PC-3 (cell line): ENCODE data around the gene PRTFDC1. TPM values are rescaled to one million over a fixed set of nuclear protein-coding genes. Genes with fewer than 3 reads are reported as not detected.
A peak's percentile ranks its signal among the peaks of the same experiment; 100 is the strongest.

Experiments used
- ATAC-seq: fragments of 200-7000 bp; cut with Tn5 transposase; 2 replicates; pipeline ENCODE4 v1.9.1; 2020; ENCODE audit warnings: mild to moderate bottlenecking, moderate library complexity
- BruUV-seq: library from RNA; stranded (reverse); fragments of 400-500 nt; replicated peaks from 2 replicates; lab custom pipeline; 2021; lab: Mats Ljungman, UMichigan
- CTCF ChIA-PET: fragments of 300-600 bp; sonication (Branson Sonifier 250); formaldehyde crosslinking; loops from one replicate; lab custom pipeline; 2022; ENCODE audit warnings: antibody characterized with exemption; lab: Charles Lee
- POLR2A ChIA-PET: fragments of 300-600 bp; sonication (Branson Sonifier 250); formaldehyde crosslinking; loops from one replicate; lab custom pipeline; 2022; ENCODE audit warnings: antibody characterized with exemption; ENCODE audit not compliant: unreplicated experiment; lab: Charles Lee
- DNase-seq: peaks from one replicate; pipeline ENCODE4 v3.0.0-alpha.2; 2015
- H2AFZ ChIP-seq: fragments of 300-600 bp; sonication (generic); 2 replicates; pipeline ENCODE4 v1.6.0; 2016; ENCODE audit warnings: antibody characterized with exemption, low read length
- H3F3A ChIP-seq: fragments of 300-600 bp; sonication (generic); one replicate; pipeline ENCODE4 v1.6.0; 2017; ENCODE audit warnings: antibody characterized with exemption, low read length, control low read depth, mild to moderate bottlenecking; ENCODE audit not compliant: unreplicated experiment
- H3K27ac ChIP-seq: fragments of 300-600 bp; sonication (generic); 2 replicates; pipeline ENCODE4 v1.5.1; 2016; ENCODE audit warnings: mild to moderate bottlenecking, low read length
- H3K27me3 ChIP-seq: fragments of 300-600 bp; sonication (generic); 2 replicates; pipeline ENCODE4 v1.6.1; 2016; ENCODE audit warnings: low read length, mixed read lengths
- H3K36me3 ChIP-seq: fragments of 300-600 bp; sonication (generic); 2 replicates; pipeline ENCODE4 v1.6.1; 2016; ENCODE audit warnings: low read depth, mixed run types, low read length, mixed read lengths
- H3K4me1 ChIP-seq: fragments of 300-600 bp; sonication (generic); 2 replicates; pipeline ENCODE4 v1.5.1; 2016; ENCODE audit warnings: low read length; ENCODE audit not compliant: insufficient read depth
- H3K4me2 ChIP-seq: fragments of 300-600 bp; sonication (generic); 2 replicates; pipeline ENCODE4 v1.6.0; 2016; ENCODE audit warnings: low read length
- H3K4me3 ChIP-seq: fragments of 300-600 bp; sonication (generic); 2 replicates; pipeline ENCODE4 v1.5.1; 2016; ENCODE audit warnings: mild to moderate bottlenecking, low read length, mixed read lengths
- H3K79me2 ChIP-seq: fragments of 300-600 bp; sonication (generic); 2 replicates; pipeline ENCODE4 v1.6.1; 2017; ENCODE audit warnings: low read length, mixed read lengths
- H3K9ac ChIP-seq: fragments of 300-600 bp; sonication (generic); 2 replicates; pipeline ENCODE4 v1.6.0; 2016; ENCODE audit warnings: mild to moderate bottlenecking, low read length
- H3K9me2 ChIP-seq: fragments of 300-600 bp; sonication (generic); replicated peaks from 2 replicates; pipeline ENCODE4 v1.6.1; 2016; ENCODE audit warnings: mixed run types, low read length, mixed read lengths
- H3K9me3 ChIP-seq: fragments of 300-600 bp; sonication (generic); 2 replicates; pipeline ENCODE4 v1.6.1; 2016; ENCODE audit warnings: low read length, mixed read lengths
- H4K20me1 ChIP-seq: fragments of 300-600 bp; sonication (generic); 2 replicates; pipeline ENCODE4 v1.6.1; 2016; ENCODE audit warnings: low read length, mixed read lengths
- EZH2 ChIP-seq: fragments of 300-600 bp; sonication (generic); IDR thresholded peaks from one replicate; pipeline ENCODE4 v1.6.1; 2017; ENCODE audit warnings: antibody characterized with exemption, mild to moderate bottlenecking, low read length; ENCODE audit not compliant: unreplicated experiment
- EZH2phosphoT487 ChIP-seq: fragments of 300-600 bp; sonication (generic); IDR thresholded peaks from 2 replicates; pipeline ENCODE4 v1.6.1; 2018; ENCODE audit warnings: mild to moderate bottlenecking, antibody characterized with exemption, low read length, borderline replicate concordance
- intact Hi-C: fragments of 100-400 bp; cut with micrococcal nuclease; formaldehyde crosslinking; loops from 2 replicates; pipeline ENCODE4 v1.9.0; 2023
- total RNA-seq: library from RNA; depleted of rRNA; stranded (reverse); fragments of >200 nt; gene quantifications from 2 replicates; pipeline ENCODE4 v1.2.3, GENCODE V29; 2014
- TF ChIP-seq, protein P1 (sequence below): fragments of 300-600 bp; sonication (generic); conservative IDR thresholded peaks from 2 replicates; pipeline ENCODE4 v1.5.1; 2017; ENCODE audit warnings: antibody characterized with exemption, low read depth, mild to moderate bottlenecking, low read length

The PRTFDC1 gene
- total RNA-seq, 1 experiment from 2014 or later = 10.2 TPM

DNA sequence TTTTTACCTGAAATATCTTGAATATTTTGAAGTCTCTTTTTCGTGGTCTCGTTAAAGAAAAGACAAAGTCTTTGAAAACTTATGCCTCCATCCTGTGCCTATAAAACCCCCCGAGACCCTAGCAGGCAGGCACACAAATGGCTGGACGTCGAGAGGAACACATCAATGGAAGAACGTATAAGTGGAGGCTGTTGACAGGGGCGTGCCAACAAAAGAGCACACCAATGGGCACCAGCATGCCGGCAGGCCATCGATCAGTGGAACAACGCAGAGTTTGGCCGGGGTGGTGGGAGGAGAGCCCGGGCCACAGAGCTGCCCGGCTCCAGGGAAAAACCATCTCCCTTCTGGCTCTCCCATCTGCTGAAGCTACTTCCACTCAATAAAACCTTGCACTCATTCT is 38.9 kb upstream of the PRTFDC1 start:
- Histone ChIP-seq H3K27ac (no peak overlapping the region), H3K9me2 (no peaks in the 10 kb centered on the region), H3K36me3 (no peaks in the 10 kb centered on the region), H3K4me2 (no peak overlapping the region), H3K79me2 (no peaks in the 10 kb centered on the region), H3K4me1 (0 out of 2 replicates have a peak, but pooled peaks cover 8% of the 10 kb centered on the region), H3F3A (no peaks in the 10 kb centered on the region), H3K9me3 (no peaks in the 10 kb centered on the region), H4K20me1 (no peaks in the 10 kb centered on the region), H3K4me3 (no peak overlapping the region), H3K27me3 (no peaks in the 10 kb centered on the region), H3K9ac (no peak overlapping the region), H2AFZ (no peak overlapping the region)
- TF ChIP-seq, protein P1, sequence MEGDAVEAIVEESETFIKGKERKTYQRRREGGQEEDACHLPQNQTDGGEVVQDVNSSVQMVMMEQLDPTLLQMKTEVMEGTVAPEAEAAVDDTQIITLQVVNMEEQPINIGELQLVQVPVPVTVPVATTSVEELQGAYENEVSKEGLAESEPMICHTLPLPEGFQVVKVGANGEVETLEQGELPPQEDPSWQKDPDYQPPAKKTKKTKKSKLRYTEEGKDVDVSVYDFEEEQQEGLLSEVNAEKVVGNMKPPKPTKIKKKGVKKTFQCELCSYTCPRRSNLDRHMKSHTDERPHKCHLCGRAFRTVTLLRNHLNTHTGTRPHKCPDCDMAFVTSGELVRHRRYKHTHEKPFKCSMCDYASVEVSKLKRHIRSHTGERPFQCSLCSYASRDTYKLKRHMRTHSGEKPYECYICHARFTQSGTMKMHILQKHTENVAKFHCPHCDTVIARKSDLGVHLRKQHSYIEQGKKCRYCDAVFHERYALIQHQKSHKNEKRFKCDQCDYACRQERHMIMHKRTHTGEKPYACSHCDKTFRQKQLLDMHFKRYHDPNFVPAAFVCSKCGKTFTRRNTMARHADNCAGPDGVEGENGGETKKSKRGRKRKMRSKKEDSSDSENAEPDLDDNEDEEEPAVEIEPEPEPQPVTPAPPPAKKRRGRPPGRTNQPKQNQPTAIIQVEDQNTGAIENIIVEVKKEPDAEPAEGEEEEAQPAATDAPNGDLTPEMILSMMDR = no peak
- TF ChIP-seq EZH2 (no peak), EZH2phosphoT487 (no peak)
- intact Hi-C loops = no loop called here
- POLR2A ChIA-PET = no interaction called here
- CTCF ChIA-PET = no interaction called here
- no peak for ATAC-seq
- no TSS peak for BruUV-seq
- DNase-seq = no peak

DNA sequence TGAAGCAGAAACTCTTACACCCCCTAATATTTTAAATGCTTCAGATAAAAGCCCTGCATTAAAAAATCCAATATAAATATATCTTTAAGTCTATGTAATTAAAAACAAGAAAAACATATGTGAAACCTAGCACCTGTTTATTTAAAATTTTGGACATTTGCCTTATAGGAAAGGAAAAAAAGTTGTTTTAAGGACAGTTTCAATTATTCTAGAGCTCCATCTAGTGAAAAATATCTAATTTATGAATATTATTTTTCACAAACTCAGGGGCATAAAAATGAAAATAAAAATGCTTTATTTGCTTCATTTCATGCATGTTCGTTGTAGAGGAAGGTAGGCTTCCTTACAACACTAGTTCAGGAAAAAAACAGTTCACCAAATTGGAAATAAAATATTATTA is 37.5 kb upstream of the PRTFDC1 start:
- intact Hi-C loops = loop anchor here (1.0 kb wide), 2 partner anchors 262 to 347 kb away; no protein-coding TSS in a partner anchor
- CTCF ChIA-PET = interaction anchor here (0.8 kb wide), 1 partner anchor 120 kb away, joined by 4 read pairs; no protein-coding TSS in a partner anchor
- no TSS peak for BruUV-seq

More for the DNA sequence above, 37.5 kb upstream of the PRTFDC1 start:
- peak; percentile 39 for DNase-seq
- TF ChIP-seq EZH2phosphoT487 = no peak
- TF ChIP-seq, protein P1 = peak; percentile 55
- no peaks in the 10 kb centered on the region for H3K9me2 ChIP-seq
- H3K4me1 ChIP-seq = 0 out of 2 replicates have a peak, but pooled peaks cover 8% of the 10 kb centered on the region
- no peaks in the 10 kb centered on the region for H3K36me3 ChIP-seq
- H3K27me3 ChIP-seq = no peaks in the 10 kb centered on the region
- H3F3A ChIP-seq = no peaks in the 10 kb centered on the region
- H3K4me2 ChIP-seq = no peak overlapping the region
- no peak overlapping the region for H3K9ac ChIP-seq
- POLR2A ChIA-PET = interaction anchor here (0.6 to 0.7 kb wide), 2 partner anchors 35 to 38 kb away, joined by 3 read pairs; no protein-coding TSS in a partner anchor
- H3K9me3 ChIP-seq = no peaks in the 10 kb centered on the region
- no peak overlapping the region for H3K4me3 ChIP-seq
- no peaks in the 10 kb centered on the region for H4K20me1 ChIP-seq
- ATAC-seq = no peak; the same call in 1 of the 2 replicates
- H2AFZ ChIP-seq = no peak overlapping the region
- H3K27ac ChIP-seq = no peak overlapping the region
- H3K79me2 ChIP-seq = no peaks in the 10 kb centered on the region
